ENCODE data around the gene NFATC2. TPM values are rescaled to one million over a fixed set of nuclear protein-coding genes. Genes with fewer than 3 reads are reported as not detected.

The NFATC2 gene
- total and polyA plus RNA-seq, 2 experiments from 2014 or later, result 0.52 to 0.59 TPM

DNA sequence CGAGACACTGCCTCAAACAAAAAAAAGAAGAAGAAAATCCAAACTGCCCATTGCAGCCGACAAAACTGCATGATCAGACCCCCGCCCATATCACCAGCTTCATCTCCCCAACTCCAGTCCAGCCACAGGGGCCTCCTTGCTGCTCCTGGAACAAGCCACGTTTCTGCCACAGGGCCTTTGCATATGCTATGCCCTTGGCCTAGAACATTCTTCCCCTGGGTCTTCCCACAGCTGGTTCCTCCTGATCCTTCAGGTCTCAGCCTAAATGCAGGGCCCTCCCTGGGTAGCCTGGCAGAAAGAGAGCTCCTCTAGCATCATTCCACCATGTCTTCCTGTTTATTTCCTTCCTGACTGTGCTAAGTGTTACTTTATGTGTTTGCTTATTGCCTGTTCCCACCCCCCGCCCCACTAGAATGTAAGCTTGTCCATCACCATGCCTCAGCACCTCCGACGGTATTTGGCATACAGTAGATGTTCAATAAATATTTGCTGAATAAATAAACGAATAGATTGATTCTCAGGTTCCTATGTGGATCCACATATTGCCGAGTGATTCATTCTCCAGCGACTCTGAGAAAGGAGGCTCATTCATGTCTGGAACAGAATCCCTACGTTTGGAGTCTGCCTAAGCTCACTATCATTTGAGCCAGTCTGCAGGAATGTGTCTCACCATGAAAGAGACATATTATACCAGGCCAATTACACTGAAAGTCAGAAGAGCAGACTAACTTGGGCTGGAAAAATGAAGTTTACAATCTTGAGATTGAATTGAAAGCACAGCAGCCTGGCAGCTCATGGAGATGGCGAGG, 56.1 kb downstream of the NFATC2 start:
- H3K4me3 Mint-ChIP-seq, result no peak overlapping the region
- Histone ChIP-seq H4K20me1 (replicated peaks; ENCODE audit: insufficient read depth) (no peaks in the 10 kb centered on the region), H3K4me2 (no peak overlapping the region), H3K4me3 (no peak overlapping the region), H3K79me2 (replicated peaks; ENCODE audit: insufficient read depth) (no peaks in the 10 kb centered on the region), H3K36me3 (ENCODE audit: insufficient read depth) (no peaks in the 10 kb centered on the region), H3F3A (replicated peaks; ENCODE audit: low read depth) (no peaks in the 10 kb centered on the region), H3K27ac (ENCODE audit: low read depth) (no peak overlapping the region), H2AFZ (no peak overlapping the region), H3K9me2 (ENCODE audit: insufficient read depth) (no peaks in the 10 kb centered on the region; the same call in 1 of the 2 replicates), H3K27me3 (ENCODE audit: insufficient read depth) (no peaks in the 10 kb centered on the region), H3K4me1 (ENCODE audit: insufficient read depth) (no peaks in the 10 kb centered on the region)
- no peak for ATAC-seq
- H3K27ac Mint-ChIP-seq, result no peak overlapping the region
- TF ChIP-seq, protein P1, sequence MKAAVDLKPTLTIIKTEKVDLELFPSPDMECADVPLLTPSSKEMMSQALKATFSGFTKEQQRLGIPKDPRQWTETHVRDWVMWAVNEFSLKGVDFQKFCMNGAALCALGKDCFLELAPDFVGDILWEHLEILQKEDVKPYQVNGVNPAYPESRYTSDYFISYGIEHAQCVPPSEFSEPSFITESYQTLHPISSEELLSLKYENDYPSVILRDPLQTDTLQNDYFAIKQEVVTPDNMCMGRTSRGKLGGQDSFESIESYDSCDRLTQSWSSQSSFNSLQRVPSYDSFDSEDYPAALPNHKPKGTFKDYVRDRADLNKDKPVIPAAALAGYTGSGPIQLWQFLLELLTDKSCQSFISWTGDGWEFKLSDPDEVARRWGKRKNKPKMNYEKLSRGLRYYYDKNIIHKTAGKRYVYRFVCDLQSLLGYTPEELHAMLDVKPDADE (IDR thresholded peaks at IDR 0.05), result no peak
- TF ChIP-seq EZH2phosphoT487 (IDR thresholded peaks at IDR 0.05; ENCODE audit: unreplicated experiment) (no peak), ZNF331 (CRISPR knock-in tag; IDR thresholded peaks at IDR 0.05; ENCODE audit: low read depth) (no peak), JUNB (IDR thresholded peaks at IDR 0.05; ENCODE audit: unreplicated experiment) (no peak), CREB1 (CRISPR knock-in tag; IDR thresholded peaks at IDR 0.05; ENCODE audit: low read depth) (no peak), ZNF114 (CRISPR knock-in tag; IDR thresholded peaks at IDR 0.05) (no peak), POLR2AphosphoS5 (IDR thresholded peaks at IDR 0.05; ENCODE audit: low read depth) (no peak), EZH2 (IDR thresholded peaks at IDR 0.05; ENCODE audit: low read depth, unreplicated experiment) (no peak)
- TF ChIP-seq, protein P2, sequence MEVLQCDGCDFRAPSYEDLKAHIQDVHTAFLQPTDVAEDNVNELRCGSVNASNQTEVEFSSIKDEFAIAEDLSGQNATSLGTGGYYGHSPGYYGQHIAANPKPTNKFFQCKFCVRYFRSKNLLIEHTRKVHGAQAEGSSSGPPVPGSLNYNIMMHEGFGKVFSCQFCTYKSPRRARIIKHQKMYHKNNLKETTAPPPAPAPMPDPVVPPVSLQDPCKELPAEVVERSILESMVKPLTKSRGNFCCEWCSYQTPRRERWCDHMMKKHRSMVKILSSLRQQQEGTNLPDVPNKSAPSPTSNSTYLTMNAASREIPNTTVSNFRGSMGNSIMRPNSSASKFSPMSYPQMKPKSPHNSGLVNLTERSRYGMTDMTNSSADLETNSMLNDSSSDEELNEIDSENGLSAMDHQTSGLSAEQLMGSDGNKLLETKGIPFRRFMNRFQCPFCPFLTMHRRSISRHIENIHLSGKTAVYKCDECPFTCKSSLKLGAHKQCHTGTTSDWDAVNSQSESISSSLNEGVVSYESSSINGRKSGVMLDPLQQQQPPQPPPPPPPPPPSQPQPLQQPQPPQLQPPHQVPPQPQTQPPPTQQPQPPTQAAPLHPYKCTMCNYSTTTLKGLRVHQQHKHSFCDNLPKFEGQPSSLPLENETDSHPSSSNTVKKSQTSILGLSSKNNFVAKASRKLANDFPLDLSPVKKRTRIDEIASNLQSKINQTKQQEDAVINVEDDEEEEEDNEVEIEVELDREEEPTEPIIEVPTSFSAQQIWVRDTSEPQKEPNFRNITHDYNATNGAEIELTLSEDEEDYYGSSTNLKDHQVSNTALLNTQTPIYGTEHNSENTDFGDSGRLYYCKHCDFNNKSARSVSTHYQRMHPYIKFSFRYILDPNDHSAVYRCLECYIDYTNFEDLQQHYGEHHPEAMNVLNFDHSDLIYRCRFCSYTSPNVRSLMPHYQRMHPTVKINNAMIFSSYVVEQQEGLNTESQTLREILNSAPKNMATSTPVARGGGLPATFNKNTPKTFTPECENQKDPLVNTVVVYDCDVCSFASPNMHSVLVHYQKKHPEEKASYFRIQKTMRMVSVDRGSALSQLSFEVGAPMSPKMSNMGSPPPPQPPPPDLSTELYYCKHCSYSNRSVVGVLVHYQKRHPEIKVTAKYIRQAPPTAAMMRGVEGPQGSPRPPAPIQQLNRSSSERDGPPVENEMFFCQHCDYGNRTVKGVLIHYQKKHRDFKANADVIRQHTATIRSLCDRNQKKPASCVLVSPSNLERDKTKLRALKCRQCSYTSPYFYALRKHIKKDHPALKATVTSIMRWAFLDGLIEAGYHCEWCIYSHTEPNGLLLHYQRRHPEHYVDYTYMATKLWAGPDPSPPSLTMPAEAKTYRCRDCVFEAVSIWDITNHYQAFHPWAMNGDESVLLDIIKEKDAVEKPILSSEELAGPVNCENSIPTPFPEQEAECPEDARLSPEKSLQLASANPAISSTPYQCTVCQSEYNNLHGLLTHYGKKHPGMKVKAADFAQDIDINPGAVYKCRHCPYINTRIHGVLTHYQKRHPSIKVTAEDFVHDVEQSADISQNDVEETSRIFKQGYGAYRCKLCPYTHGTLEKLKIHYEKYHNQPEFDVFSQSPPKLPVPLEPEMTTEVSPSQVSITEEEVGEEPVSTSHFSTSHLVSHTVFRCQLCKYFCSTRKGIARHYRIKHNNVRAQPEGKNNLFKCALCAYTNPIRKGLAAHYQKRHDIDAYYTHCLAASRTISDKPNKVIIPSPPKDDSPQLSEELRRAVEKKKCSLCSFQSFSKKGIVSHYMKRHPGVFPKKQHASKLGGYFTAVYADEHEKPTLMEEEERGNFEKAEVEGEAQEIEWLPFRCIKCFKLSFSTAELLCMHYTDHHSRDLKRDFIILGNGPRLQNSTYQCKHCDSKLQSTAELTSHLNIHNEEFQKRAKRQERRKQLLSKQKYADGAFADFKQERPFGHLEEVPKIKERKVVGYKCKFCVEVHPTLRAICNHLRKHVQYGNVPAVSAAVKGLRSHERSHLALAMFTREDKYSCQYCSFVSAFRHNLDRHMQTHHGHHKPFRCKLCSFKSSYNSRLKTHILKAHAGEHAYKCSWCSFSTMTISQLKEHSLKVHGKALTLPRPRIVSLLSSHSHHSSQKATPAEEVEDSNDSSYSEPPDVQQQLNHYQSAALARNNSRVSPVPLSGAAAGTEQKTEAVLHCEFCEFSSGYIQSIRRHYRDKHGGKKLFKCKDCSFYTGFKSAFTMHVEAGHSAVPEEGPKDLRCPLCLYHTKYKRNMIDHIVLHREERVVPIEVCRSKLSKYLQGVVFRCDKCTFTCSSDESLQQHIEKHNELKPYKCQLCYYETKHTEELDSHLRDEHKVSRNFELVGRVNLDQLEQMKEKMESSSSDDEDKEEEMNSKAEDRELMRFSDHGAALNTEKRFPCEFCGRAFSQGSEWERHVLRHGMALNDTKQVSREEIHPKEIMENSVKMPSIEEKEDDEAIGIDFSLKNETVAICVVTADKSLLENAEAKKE (CRISPR knock-in tag; IDR thresholded peaks at IDR 0.05), result no peak
- TF ChIP-seq, protein P3, sequence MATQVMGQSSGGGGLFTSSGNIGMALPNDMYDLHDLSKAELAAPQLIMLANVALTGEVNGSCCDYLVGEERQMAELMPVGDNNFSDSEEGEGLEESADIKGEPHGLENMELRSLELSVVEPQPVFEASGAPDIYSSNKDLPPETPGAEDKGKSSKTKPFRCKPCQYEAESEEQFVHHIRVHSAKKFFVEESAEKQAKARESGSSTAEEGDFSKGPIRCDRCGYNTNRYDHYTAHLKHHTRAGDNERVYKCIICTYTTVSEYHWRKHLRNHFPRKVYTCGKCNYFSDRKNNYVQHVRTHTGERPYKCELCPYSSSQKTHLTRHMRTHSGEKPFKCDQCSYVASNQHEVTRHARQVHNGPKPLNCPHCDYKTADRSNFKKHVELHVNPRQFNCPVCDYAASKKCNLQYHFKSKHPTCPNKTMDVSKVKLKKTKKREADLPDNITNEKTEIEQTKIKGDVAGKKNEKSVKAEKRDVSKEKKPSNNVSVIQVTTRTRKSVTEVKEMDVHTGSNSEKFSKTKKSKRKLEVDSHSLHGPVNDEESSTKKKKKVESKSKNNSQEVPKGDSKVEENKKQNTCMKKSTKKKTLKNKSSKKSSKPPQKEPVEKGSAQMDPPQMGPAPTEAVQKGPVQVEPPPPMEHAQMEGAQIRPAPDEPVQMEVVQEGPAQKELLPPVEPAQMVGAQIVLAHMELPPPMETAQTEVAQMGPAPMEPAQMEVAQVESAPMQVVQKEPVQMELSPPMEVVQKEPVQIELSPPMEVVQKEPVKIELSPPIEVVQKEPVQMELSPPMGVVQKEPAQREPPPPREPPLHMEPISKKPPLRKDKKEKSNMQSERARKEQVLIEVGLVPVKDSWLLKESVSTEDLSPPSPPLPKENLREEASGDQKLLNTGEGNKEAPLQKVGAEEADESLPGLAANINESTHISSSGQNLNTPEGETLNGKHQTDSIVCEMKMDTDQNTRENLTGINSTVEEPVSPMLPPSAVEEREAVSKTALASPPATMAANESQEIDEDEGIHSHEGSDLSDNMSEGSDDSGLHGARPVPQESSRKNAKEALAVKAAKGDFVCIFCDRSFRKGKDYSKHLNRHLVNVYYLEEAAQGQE (IDR thresholded peaks at IDR 0.05; ENCODE audit: unreplicated experiment), result no peak
- TF ChIP-seq, protein P4, sequence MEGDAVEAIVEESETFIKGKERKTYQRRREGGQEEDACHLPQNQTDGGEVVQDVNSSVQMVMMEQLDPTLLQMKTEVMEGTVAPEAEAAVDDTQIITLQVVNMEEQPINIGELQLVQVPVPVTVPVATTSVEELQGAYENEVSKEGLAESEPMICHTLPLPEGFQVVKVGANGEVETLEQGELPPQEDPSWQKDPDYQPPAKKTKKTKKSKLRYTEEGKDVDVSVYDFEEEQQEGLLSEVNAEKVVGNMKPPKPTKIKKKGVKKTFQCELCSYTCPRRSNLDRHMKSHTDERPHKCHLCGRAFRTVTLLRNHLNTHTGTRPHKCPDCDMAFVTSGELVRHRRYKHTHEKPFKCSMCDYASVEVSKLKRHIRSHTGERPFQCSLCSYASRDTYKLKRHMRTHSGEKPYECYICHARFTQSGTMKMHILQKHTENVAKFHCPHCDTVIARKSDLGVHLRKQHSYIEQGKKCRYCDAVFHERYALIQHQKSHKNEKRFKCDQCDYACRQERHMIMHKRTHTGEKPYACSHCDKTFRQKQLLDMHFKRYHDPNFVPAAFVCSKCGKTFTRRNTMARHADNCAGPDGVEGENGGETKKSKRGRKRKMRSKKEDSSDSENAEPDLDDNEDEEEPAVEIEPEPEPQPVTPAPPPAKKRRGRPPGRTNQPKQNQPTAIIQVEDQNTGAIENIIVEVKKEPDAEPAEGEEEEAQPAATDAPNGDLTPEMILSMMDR (conservative IDR thresholded peaks at IDR 0.05; ENCODE audit: low read depth in 2 of 2), result no peak
- H3K27me3 Mint-ChIP-seq (ENCODE audit: insufficient read depth, low read depth, poor library complexity), result peaks cover 4% of the 10 kb centered on the region
- no peaks in the 10 kb centered on the region for H3K9me3 Mint-ChIP-seq
- no peak for DNase-seq (ENCODE audit: low spot score)
- H3K4me1 Mint-ChIP-seq, result peaks cover 15% of the 10 kb centered on the region
- H3K36me3 Mint-ChIP-seq (ENCODE audit: low read depth), result no peaks in the 10 kb centered on the region
